A673 (cell line): ENCODE measurements around the gene PVALEF. TPM values are rescaled to one million over a fixed set of nuclear protein-coding genes. Genes with fewer than 3 reads are reported as not detected.

ENCODE experiments used
- BruUV-seq: library from RNA; stranded (reverse); fragments of 400-500 nt; replicated peaks from 2 replicates; lab custom pipeline; 2021; lab: Mats Ljungman, UMichigan
- CTCF ChIA-PET: fragments of 300-600 bp; sonication (Branson Sonifier 250); formaldehyde crosslinking; loops from one replicate; lab custom pipeline; 2022; ENCODE audit warnings: antibody characterized with exemption; lab: Charles Lee
- POLR2A ChIA-PET: fragments of 300-600 bp; sonication (Branson Sonifier 250); formaldehyde crosslinking; loops from one replicate; lab custom pipeline; 2022; ENCODE audit warnings: antibody characterized with exemption; ENCODE audit not compliant: low non-redundant PET; lab: Charles Lee
- DNase-seq: peaks from one replicate; pipeline ENCODE4 v3.0.0-alpha.2; 2015; ENCODE audit warnings: low spot score
- H3K27ac ChIP-seq: fragments of 200-600 bp; sonication (generic); 2 replicates; pipeline ENCODE4 v1.5.1; 2016; ENCODE audit warnings: mixed run types, low read depth, mild to moderate bottlenecking, mixed read lengths, antibody characterized with exemption, low read length; ENCODE audit not compliant: poor library complexity, severe bottlenecking
- H3K27me3 ChIP-seq: fragments of 200-600 bp; sonication (generic); replicated peaks from 2 replicates; pipeline ENCODE4 v1.6.1; 2017; ENCODE audit warnings: mixed run types, low read depth, mild to moderate bottlenecking, mixed read lengths, antibody characterized with exemption, low read length; ENCODE audit not compliant: insufficient read depth, poor library complexity
- H3K36me3 ChIP-seq: fragments of 200-600 bp; sonication (generic); 2 replicates; pipeline ENCODE4 v1.6.1; 2016; ENCODE audit warnings: mixed run types, mild to moderate bottlenecking, mixed read lengths, antibody characterized with exemption, low read length; ENCODE audit not compliant: insufficient read depth, poor library complexity, severe bottlenecking
- H3K4me1 ChIP-seq: fragments of 200-600 bp; sonication (generic); 2 replicates; pipeline ENCODE4 v1.6.1; 2017; ENCODE audit warnings: mixed run types, mild to moderate bottlenecking, mixed read lengths, antibody characterized with exemption, low read length; ENCODE audit not compliant: insufficient read depth, poor library complexity, severe bottlenecking
- H3K4me3 ChIP-seq: fragments of 200-600 bp; sonication (generic); 2 replicates; pipeline ENCODE4 v1.5.1; 2016; ENCODE audit warnings: low read depth, mixed run types, mild to moderate bottlenecking, mixed read lengths, low read length; ENCODE audit not compliant: poor library complexity, severe bottlenecking
- H3K9me3 ChIP-seq: fragments of 200-600 bp; sonication (generic); 2 replicates; pipeline ENCODE4 v1.6.1; 2016; ENCODE audit warnings: mixed run types, low read depth, mild to moderate bottlenecking, mixed read lengths, antibody characterized with exemption, low read length; ENCODE audit not compliant: poor library complexity, severe bottlenecking
- CTCF ChIP-seq: fragments of 300-800, 200-600 bp; sonication (generic); conservative IDR thresholded peaks from 2 replicates; pipeline ENCODE4 v1.5.1; 2017; ENCODE audit warnings: low read depth, mild to moderate bottlenecking, antibody characterized with exemption, low read length, moderate library complexity, mixed read lengths
- EZH2 ChIP-seq: fragments of 200-600 bp; sonication (generic); IDR thresholded peaks from 2 replicates; pipeline ENCODE4 v1.6.1; 2017; ENCODE audit warnings: borderline replicate concordance, low read depth, mild to moderate bottlenecking, mixed read lengths, antibody characterized with exemption, low read length; ENCODE audit not compliant: poor library complexity, severe bottlenecking
- intact Hi-C: fragments of 100-400 bp; cut with micrococcal nuclease; formaldehyde crosslinking; loops from one replicate; pipeline ENCODE4 v1.10.0; 2022; ENCODE audit not compliant: unreplicated experiment
- total RNA-seq: library from RNA; stranded (reverse); gene quantifications from 2 replicates; pipeline ENCODE4 v1.2.3, GENCODE V29; 2021

Gene PVALEF
- total RNA-seq, 1 experiment from 2014 or later, result not detected

GRCh38 chr17:81187586-81188490 is 22.5 kb downstream of the PVALEF start:
- Histone ChIP-seq H3K9me3 (no peaks in the 10 kb centered on the region), H3K4me1 (no peaks in the 10 kb centered on the region), H3K27me3 (no peaks in the 10 kb centered on the region), H3K36me3 (peaks cover 5% of the 10 kb centered on the region), H3K4me3 (no peak overlapping the region), H3K27ac (no peak overlapping the region)
- intact Hi-C loops, result no loop called here
- TF ChIP-seq EZH2 (no peak), CTCF (no peak)
- CTCF ChIA-PET, result no interaction called here
- BruUV-seq, result no TSS peak
- DNase-seq, result no peak
- POLR2A ChIA-PET, result no interaction called here

- Histone ChIP-seq H3K36me3 (peaks cover 5% of the 10 kb centered on the region), H3K27me3 (no peaks in the 10 kb centered on the region), H3K27ac (no peak overlapping the region), H3K9me3 (no peaks in the 10 kb centered on the region), H3K4me1 (no peaks in the 10 kb centered on the region), H3K4me3 (no peak overlapping the region)
- CTCF ChIA-PET, result no interaction called here
- DNase-seq, result no peak
- POLR2A ChIA-PET, result no interaction called here
- BruUV-seq, result no TSS peak
- TF ChIP-seq EZH2 (no peak), CTCF (no peak)
- intact Hi-C loops, result no loop called here
Observed at GRCh38 chr17:81188491-81188840, 23.2 kb downstream of the PVALEF start.

- no peak overlapping the region for H3K27ac ChIP-seq
- no peak for DNase-seq
- BruUV-seq, result no TSS peak
- ChIA-PET CTCF (interaction anchor here (0.6 kb wide), 1 partner anchor 44 kb away, joined by 3 read pairs; no protein-coding TSS in a partner anchor), POLR2A (no interaction called here)
- no peaks in the 10 kb centered on the region for H3K4me1 ChIP-seq
- no peak overlapping the region for H3K4me3 ChIP-seq
- H3K36me3 ChIP-seq, result peaks cover 5% of the 10 kb centered on the region
- TF ChIP-seq CTCF, result no peak
- TF ChIP-seq EZH2, result no peak
- intact Hi-C loops, result no loop called here
- H3K9me3 ChIP-seq, result no peaks in the 10 kb centered on the region
- no peaks in the 10 kb centered on the region for H3K27me3 ChIP-seq
Observed at GRCh38 chr17:81189016-81189415, 23.7 kb downstream of the PVALEF start.
